Progenitor cell of endocrine pancreas (in vitro differentiated cells): ENCODE measurements around the gene DNAH11. TPM values are rescaled to one million over a fixed set of nuclear protein-coding genes. Genes with fewer than 3 reads are reported as not detected.
"Not testable (repeated sequence)": the region's sequence is repeated elsewhere in the genome, so short reads cannot be mapped to it uniquely, and the experiment has no call there.

ENCODE experiments used
- DNase-seq: peaks from one replicate; pipeline ENCODE4 v3.0.0; 2021; ENCODE audit warnings: low spot score; ENCODE audit not compliant: unreplicated experiment
- H3K27ac Mint-ChIP-seq: 2 replicates; pipeline ENCODE4 v1.8.0; 2021; ENCODE audit warnings: mild to moderate bottlenecking, moderate library complexity, mixed read lengths
- H3K27me3 Mint-ChIP-seq: 2 replicates; pipeline ENCODE4 v1.8.0; 2021; ENCODE audit warnings: mixed read lengths
- H3K36me3 Mint-ChIP-seq: 2 replicates; pipeline ENCODE4 v1.8.0; 2022; ENCODE audit warnings: mixed read lengths; ENCODE audit not compliant: insufficient read depth
- H3K4me1 Mint-ChIP-seq: 2 replicates; pipeline ENCODE4 v1.8.0; 2021; ENCODE audit warnings: low read depth, mixed read lengths
- H3K4me3 Mint-ChIP-seq: 2 replicates; pipeline ENCODE4 v1.8.0; 2021; ENCODE audit warnings: low read depth, mild to moderate bottlenecking, moderate library complexity, mixed read lengths
- H3K9me3 Mint-ChIP-seq: 2 replicates; pipeline ENCODE4 v1.8.0; 2021; ENCODE audit warnings: low read depth, mixed read lengths
- CTCF ChIP-seq: fragments of 200-600 bp; sonication (generic); IDR thresholded peaks from one replicate; pipeline ENCODE4 v1.5.0; 2021; ENCODE audit warnings: antibody characterized with exemption, mild to moderate bottlenecking; ENCODE audit not compliant: unreplicated experiment
- total RNA-seq: library from RNA; stranded (reverse); gene quantifications from 2 replicates; pipeline ENCODE4 v1.2.1, GENCODE V29; 2021

The DNAH11 gene
- total RNA-seq, 1 donor from 2014 or later = 1.6 TPM

DNA sequence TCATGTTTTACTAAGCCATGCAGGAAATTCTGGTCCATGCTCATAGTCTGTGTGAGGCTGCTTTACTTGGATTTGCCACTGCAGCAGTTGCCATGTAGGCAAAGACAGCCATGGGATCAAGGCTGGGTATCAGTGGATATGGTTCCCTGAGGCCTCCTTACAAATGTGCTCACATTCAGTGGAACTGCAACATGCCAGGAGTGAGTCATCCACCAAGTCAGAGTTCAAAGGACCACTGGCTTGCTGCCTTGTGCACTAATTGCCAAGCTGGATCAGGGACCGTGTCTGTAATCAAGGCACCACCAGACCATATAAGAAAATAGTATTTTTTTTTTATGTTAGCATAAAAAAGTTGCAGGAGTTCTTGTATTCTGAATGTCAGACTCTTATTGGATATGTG lies 301.9 kb downstream of the DNAH11 start:
- Mint-ChIP-seq H3K4me1 (no peaks in the 10 kb centered on the region), H3K9me3 (peaks cover 2% of the 10 kb centered on the region), H3K4me3 (no peak overlapping the region), H3K27me3 (no peaks in the 10 kb centered on the region), H3K27ac (no peak overlapping the region), H3K36me3 (no peaks in the 10 kb centered on the region)
- DNase-seq = no peak
- no peak for TF ChIP-seq CTCF

DNA sequence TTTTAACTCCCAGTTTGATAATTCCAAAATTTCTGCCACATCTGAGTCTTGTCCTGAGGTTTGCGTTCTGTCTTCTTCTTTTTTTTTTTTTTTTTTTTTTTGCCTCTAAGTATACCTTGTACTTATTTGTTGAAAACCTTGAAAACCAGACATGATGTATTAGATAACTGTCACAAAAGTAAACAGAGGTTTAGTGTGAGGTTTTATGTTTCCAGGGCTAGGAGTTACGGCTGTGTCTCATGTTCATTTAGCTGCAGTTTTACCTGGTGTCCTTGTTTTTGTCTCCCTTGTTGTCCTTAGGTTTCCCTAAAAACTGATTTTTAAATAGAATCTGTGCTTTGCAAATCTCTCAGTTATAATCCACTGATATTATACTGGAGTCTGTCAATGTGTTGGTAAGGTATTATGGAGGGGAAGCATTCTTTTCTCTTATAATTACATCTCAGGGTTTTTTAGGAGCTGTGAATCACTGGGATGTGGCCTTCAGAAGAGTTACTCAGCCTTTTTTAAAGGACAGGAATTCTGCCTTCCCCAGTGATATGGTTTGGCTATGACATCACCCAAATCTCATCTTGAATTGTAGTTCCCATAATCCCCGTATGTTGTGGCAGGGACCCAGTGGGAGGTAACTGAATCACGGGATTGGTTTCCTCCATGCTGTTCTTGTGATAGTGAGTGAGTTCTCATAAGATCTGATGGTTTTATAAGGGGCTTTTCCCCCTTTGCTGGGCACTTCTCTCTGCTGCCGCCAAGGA lies 307.9 kb downstream of the DNAH11 start:
- Mint-ChIP-seq H3K4me1 (peaks cover 3% of the 10 kb centered on the region), H3K27me3 (peaks cover under 1% of the 10 kb centered on the region), H3K27ac (peak overlapping the region; percentile 59), H3K36me3 (no peaks in the 10 kb centered on the region), H3K9me3 (peaks cover 2% of the 10 kb centered on the region), H3K4me3 (no peak overlapping the region)
- DNase-seq = no peak
- TF ChIP-seq CTCF = no peak

DNA sequence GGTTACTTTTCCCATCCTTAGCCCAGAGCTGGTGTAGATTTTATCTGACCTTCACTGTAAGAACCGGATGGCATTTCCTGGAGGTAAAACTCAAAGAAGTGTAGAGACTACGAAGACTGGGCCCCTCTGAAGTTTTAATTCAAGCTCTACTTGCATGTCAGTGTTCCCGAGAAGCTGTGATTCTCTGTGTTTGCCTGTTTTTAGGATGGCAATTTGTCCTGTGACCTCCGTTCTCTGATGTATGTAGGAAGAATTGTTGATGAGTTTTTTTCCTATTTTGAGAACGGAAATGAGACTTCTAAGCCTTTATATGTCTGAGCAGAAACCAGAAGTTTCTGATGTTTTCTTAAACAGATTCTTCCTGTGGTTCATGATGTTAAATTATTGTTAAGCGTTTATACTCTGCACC lies 308.7 kb downstream of the DNAH11 start:
- no peak for TF ChIP-seq CTCF
- peaks cover 2% of the 10 kb centered on the region for H3K9me3 Mint-ChIP-seq
- H3K4me1 Mint-ChIP-seq = peaks cover 3% of the 10 kb centered on the region
- H3K27me3 Mint-ChIP-seq = peaks cover 4% of the 10 kb centered on the region
- H3K4me3 Mint-ChIP-seq = no peak overlapping the region
- no peak for DNase-seq
- H3K36me3 Mint-ChIP-seq = no peaks in the 10 kb centered on the region
- no peak overlapping the region for H3K27ac Mint-ChIP-seq

DNA sequence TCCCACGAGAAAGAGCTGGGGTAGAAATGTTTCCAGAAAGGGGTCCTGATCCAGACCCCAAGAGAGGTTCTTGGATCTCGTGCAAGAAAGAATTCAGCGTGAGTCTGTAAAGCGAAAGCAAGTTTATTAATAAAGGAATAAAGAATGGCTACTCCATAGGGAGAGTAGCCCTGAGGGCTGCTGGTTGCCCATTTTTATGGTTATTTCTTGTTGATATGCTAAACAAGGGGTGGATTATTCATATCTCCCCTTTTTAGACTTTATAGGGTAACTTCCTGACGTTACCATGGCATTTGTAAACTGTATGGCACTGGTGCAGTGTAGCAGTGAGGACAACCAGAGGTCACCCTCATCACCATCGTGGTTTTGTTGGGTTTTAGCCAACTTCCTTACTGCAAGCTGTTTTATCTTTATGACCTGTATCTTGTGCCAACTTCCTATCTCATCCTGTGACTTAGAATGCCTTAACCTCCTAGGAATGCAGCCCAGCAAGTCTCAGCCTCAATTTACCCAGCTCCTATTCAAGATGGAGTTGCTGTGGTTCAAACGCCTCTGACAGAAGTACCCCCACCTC lies 322.9 kb downstream of the DNAH11 start:
- H3K4me3 Mint-ChIP-seq = not testable (repeated sequence)

DNA sequence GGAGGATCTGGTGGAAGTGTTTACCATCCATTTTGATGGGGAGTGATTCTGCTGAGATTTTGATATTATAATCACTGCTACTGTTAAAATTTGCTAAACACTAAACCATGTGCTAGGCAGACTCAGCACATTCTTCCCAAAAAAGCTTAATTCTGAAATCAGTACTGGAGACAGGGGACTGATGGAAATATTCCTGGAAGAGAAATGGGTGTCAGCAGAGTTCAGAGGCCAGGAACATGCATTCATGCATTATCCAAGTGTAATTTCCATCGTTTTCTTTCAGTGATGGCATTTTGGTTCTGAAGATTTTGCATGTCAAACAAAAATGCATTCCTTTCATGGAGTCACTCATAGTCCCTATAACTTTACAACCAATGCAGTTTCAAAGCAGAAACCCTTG lies 323.9 kb downstream of the DNAH11 start:
- Mint-ChIP-seq H3K27me3 (peaks cover 3% of the 10 kb centered on the region), H3K36me3 (no peaks in the 10 kb centered on the region), H3K27ac (no peak overlapping the region), H3K4me3 (no peak overlapping the region), H3K9me3 (no peaks in the 10 kb centered on the region), H3K4me1 (peaks cover 8% of the 10 kb centered on the region)
- no peak for DNase-seq
- TF ChIP-seq CTCF = no peak

More for the DNA sequence above, 322.9 kb downstream of the DNAH11 start:
- H3K36me3 Mint-ChIP-seq, H3K27ac Mint-ChIP-seq, H3K4me1 Mint-ChIP-seq, H3K27me3 Mint-ChIP-seq, DNase-seq, H3K9me3 Mint-ChIP-seq: not testable (repeated sequence)

GRCh38 chr7:21867226-21867625 lies 324.4 kb downstream of the DNAH11 start:
- no peak for TF ChIP-seq CTCF
- Mint-ChIP-seq H3K4me1 (peaks cover 8% of the 10 kb centered on the region), H3K4me3 (no peak overlapping the region), H3K27me3 (peaks cover 3% of the 10 kb centered on the region), H3K9me3 (no peaks in the 10 kb centered on the region), H3K36me3 (no peaks in the 10 kb centered on the region), H3K27ac (no peak overlapping the region)
- DNase-seq = no peak
